NCI-H2196 treated with DMSO at 0.1 percent for 48 hours (cell line): ENCODE measurements around the gene HPN.
"Not testable (repeated sequence)": the region's sequence is repeated elsewhere in the genome, so short reads cannot be mapped to it uniquely, and the experiment has no call there.

Source experiments
- DNase-seq: peaks from one replicate; lab custom pipeline; 2025; ENCODE audit not compliant: unreplicated experiment; lab: John Stamatoyannopoulos, UW

Gene HPN

DNA sequence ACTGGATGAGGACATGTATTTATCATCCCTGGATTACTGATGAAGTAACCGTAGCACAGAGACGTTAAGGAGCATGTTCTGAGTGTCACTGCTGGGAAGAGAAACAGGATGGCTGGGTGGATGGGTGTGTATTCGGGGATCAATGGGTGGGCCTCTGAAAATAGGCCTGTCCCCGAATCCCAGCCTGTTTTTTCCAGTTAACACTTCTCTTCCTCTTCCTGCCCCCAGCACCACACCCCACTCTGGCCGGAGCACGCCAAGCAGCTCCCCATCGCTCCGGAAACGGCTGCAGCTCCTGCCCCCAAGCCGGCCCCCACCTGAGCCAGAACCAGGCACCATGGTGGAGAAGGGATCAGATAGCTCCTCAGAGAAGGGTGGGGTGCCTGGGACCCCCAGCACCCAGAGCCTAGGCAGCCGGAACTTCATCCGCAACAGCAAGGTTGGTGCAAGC is 32.6 kb upstream of the HPN start:
- DNase-seq: no peak

DNA sequence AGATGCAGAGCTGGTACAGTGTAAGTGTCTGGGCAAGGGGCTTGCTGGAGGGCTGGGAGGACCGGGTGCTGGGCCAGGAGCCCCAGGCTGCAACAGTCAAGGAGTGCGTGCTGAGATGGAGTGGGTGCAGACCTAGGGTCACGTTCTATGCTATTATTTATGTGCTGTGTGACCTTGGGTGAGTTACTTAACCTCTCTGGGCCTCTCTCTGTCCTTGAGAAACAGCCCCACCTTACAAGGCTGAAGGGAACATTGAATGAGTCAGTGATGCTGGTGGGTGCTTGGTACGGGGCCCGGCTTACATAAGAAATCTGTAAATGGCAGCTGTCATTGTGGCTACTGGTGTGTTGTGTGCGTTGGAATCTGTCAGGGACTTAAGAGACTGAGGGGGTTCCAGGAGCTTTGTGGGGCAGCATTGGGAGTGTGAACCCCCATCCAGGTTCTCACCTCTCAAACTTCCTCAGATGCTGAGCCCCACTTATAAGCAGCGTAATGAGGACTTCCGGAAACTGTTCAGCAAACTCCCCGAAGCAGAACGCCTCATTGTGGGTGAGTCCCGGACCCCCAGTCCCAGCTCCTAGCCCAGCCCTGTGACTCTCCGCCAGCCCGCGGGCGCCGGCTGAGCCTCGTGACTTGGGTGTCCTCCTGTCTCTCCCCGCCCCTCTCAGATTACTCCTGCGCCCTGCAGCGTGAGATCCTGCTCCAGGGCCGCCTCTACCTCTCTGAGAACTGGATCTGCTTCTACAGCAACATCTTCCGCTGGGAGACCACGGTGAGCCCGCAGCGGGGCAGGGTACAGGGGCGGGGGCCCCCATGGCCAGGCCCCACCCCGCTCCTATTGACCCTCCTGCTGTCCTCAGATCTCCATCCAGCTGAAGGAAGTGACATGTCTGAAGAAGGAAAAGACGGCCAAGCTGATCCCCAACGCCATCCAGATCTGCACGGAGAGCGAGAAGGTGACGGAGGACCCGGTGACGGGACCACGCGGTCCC is 31.8 kb upstream of the HPN start:
- no peak for DNase-seq

DNA sequence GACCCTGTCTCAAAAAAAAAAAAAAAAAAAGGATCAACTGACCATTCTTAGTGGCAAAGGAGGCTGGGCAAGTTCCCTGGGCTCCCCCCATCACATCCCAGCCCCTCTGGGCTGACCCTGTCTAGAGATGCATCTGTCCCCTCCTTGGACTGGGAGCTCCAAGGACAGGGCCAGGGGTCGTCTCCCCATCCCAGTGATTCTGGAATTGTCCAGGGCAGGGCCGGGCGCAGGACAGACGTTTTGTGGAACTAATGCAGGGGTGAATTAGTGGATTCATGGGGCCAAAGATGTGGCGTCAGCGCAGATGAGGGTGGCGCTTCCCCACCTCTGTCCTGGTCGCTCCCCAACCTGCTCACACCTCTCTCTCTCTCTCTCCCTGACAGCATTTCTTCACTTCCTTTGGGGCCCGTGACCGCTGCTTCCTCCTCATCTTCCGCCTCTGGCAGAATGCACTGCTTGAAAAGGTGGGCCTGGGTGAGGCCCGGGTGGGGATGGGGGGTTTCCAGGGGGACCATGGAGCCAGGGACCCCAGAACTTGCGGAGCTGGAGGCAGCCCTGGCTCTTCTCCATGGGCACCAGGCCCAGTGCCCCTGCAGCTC is 30.3 kb upstream of the HPN start:
- DNase-seq: no peak

DNA sequence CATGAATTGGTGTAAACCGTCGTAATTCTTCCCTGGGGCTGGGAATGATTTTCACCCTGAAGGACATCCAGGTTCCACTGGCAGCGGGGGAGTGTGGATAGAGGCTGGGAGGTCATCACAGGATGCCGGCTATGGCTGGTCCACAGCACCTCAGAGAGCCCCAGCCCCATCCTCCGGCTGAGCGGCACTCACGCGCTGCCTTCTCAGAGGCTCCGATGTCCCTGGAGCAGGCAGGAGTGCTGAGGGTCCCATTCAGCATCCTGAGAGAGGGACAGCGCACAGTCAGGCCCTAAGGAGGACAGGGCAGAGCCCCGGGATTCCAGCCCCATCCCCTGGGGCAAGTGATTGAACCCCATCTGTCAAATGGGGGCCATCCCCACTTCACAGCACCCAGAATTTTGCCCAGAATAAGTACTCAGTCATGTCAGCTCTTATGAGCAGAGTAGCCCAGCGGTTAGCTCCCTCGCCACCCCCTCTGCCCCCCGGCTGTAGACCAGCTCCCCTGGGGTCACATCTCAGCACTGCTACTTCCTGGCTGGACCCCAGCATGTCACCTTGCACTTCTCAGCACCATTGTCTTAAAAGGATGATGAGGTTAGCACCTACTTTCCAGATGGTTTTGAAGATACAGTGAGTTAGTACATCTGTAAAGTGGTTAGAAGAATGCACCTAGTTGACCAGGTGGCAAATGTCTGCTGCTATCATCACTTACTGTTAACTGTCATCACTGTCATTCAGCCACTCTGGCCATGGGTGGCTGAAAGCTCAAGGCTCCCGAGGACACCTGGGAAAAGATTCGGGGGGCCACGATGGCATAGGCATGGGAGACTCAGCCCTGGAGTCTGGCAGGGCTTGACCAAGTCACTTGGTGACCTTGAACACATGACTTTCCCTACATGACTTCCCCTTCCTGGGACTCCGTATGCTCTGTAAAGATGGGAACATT is 29.5 kb upstream of the HPN start:
- no peak for DNase-seq

DNA sequence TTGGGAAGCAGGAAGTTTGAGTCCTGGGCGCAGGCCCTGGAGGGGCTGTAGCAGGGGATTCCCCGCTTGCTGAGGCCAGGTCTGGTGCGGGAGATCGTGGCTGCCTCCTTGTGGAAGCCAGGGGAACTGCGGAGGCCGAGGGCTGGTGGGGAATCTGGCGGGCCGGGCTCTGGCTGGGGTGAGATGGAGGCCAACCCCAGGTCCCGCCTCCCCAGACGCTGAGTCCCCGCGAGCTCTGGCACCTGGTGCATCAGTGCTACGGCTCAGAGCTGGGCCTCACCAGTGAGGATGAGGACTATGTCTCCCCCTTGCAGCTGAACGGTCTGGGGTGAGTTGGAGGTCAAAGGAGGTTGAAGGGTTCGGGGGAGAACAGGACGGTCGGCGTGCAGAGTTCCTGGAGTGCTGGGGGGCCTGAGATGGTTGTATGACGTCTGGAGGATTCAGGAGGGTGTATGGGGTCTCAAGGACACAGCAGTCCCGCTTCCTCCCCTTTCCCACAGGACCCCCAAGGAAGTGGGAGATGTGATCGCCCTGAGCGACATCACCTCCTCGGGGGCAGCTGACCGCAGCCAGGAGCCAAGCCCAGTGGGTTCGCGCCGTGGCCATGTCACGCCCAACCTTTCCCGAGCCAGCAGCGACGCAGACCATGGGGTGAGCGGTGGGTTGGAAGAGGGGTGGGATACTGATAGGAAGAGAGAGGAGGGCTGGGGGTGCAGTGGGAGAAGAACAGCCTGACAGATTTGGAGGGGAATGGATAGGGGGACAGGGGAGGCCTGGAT is 28.3 kb upstream of the HPN start:
- peak; percentile 40 for DNase-seq

DNA sequence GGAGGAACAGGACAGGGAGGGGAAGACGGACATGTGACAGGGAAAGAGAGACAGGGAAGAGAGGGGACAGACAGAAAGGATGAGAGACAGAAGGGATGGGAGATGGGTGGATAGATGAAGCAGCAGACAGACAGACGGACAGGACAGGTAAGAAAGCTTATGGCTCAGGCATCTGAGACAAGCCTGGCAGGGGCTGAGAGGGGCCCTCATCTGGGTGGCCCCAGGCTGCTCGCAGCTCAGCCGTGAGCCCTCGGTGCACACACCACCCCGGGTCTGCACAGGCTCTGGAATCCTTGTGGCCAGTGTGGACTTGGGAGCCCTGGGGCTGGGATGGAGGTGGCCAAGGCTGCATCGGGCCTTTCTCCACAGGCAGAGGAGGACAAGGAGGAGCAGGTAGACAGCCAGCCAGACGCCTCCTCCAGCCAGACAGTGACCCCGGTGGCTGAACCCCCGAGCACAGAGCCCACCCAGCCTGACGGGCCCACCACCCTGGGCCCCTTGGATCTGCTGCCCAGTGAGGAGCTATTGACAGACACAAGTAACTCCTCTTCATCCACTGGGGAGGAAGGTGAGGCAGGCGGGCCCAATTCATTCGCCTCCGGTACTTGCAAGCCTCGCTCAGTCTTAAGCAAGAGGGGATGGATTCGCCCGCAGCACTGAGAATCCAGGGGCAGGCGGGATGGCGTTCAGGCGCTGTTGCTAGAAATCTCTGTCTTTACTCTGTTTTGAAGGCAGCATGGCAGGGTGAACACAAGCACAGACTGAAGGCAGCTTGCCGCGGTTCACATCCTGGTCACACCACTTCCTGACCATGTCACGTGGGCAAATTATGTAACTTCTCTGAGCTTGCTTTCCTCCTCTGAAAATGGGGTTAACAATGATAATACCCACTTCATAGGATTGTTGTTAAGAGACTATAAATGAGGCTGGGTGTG is 27.4 kb upstream of the HPN start:
- no peak for DNase-seq

DNA sequence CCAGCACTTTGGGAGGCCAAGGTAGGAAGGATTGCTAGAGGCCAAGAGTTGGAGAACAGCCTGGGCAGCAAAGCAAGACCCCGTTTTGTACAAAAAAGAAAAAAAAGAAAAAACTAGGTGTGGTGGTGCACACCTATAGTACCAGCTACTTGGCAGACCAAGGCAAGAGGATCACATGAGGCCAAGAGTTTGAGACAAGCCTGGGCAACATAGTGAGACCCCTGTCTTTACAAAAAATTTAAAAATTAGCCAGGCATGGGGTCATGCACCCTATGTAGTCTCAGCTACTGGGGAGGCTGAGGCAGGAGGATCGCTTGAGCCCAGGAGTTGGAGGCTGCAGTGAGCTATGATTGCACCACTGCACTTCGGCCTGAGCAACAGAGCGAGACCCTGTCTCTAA is 26.7 kb upstream of the HPN start:
- DNase-seq: not testable (repeated sequence)

DNA sequence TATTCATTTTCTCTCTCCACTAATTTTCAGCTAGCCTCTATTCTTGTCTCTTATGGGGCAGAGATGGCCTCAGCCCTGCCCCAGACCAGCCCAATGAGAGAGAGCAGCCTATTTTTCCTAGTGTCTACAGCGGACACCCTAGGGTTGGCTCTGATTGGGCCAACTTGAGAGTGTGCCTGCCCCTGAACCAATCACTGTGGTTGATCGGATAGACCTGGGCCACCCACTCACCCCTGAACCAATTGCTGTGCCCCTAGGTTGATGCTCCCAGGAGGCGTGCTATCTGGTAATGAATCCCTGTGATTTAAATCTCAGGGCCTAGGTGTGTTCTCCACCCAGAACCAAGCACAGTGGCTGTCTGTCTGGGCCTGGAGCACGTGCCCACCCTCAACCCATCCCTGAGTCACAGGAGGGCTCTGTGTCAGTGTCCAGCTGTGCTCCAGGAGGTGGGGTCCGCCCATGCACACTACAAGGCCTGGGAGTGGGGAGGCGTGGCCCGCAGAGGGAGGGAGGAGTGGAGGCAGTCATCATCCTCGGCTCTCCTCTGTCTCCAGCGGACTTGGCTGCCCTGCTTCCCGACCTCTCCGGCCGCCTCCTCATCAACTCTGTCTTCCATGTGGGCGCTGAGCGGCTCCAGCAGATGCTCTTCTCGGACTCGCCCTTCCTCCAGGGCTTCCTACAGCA is 26.1 kb upstream of the HPN start:
- DNase-seq: no peak

DNA sequence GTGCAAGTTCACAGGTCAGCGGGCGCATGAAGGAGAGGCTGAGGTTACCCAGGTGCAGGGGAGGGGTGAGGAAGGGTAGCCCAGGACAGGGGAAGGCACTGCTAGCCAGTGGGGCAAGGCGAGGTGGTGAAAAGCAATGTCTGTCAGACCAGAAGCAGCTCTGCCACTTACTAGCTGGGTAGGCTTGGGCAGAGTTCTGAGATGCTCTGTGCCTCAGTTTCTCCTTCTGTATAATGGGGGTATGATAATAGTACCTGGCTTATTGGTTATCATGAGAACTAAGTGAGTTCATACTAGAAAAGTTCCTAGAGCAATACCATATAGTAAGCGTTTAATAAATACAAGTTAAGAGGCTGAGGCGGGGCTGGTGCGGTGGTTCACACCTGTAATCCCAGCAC is 25.6 kb upstream of the HPN start:
- no peak for DNase-seq

DNA sequence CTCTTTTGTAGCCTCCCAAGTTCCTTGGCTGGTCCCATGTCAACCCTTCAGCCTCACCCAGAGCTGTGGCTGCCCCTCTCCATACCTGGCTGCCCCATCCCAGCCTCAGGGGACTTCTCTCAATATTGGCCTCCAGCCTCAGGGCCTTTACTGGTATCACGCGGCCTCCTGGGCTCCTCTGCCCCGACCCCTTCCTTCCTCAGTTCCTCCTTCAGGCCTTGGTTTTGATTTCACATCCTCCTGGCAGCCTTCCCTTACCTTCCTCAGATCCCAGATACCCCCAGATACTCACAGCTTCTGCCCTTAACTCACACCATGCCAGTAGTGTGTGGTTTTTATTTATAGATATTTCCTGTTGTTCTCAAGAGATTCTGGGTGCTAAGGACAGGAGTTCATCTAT is 24.0 kb upstream of the HPN start:
- no peak for DNase-seq

DNA sequence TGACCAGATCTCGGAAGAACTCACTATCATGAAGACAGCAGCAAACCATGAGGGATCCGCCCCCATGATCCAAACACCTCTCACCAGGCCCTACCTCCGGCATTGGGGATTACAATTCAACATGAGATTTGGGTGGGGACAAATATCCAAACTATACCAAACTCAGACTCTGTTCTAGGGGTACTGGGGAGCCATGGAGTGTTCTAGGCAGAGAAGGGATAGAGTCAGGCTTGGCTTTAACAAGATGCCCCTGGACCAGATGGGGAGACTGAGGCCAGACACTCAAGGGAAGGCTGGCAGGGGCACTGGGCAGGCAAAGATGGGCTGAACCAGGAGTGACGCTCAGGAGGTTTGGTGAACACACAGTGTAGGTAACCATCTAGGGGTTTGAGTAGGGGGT is 23.1 kb upstream of the HPN start:
- DNase-seq: no peak

DNA sequence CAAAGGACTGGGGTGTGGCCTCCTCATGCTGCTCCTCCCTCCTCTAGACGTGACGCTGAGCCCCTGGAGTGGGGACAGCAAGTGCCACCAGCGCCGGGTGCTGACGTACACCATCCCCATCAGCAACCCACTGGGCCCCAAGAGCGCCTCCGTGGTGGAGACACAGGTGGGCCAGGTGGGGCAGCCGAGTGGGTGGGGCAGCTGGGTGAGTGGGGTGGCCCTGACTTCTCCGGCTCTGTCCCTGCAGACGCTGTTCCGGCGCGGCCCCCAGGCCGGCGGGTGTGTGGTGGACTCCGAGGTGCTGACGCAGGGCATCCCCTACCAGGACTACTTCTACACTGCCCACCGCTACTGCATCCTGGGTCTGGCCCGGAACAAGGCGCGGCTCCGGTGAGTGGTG is 22.4 kb upstream of the HPN start:
- no peak for DNase-seq

DNA sequence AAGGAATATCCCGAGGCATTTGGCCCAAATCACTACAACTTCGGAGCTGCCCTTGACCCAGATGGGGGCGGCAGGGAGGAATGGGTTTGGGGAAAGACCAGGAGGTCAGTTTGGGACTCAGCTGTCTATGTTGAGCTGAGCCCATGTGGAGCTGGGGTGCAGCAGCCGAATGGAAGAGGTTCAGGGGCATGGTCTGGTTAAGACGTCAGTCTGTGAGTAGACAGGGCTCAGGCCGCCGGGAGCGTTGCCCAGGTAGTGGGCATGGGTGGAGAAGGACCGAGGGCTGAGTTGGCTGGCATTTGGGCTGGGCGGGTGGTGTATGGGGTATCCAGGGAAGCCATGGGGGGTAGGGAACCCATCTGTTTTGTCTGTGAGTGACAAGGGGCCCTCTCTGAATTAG is 20.5 kb upstream of the HPN start:
- DNase-seq: no peak

DNA sequence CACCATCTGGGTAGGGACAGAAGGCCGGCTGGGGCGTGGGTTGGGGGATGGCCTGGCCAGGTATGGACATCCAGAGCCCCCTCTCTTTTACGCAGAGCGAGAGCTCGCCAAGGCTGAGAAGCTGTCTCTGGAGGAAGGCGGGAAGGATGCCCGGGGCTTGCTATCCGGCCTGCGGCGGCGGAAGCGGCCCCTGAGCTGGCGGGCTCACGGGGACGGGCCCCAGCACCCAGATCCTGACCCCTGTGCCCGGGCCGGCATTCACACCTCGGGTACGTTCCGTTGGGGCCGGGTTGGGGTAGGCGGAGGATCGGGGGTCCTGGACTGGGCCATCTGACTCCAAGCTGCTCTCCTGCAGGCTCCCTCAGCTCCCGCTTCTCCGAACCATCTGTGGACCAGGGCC is 19.9 kb upstream of the HPN start:
- no peak for DNase-seq

DNA sequence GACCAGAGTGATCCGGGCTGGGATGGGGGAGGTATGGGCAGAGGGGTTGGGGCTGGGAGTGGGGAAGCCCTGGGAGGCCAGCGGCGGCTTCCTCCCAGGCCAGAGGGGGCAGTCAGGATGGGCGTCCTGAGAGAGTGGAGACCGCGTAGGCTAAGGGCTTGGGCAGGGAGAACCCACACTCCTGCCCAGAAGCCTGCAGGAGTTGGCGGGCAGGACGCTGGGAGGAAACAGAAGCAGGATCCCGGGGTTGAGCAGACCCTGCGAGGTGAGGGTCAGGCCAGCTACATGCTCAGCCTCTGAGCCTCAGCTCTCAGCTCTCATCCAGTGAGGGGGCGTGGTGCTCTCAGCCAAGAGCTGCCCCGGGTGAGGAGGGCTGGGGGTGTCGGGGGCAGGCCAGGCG is 19.1 kb upstream of the HPN start:
- DNase-seq: no peak

DNA sequence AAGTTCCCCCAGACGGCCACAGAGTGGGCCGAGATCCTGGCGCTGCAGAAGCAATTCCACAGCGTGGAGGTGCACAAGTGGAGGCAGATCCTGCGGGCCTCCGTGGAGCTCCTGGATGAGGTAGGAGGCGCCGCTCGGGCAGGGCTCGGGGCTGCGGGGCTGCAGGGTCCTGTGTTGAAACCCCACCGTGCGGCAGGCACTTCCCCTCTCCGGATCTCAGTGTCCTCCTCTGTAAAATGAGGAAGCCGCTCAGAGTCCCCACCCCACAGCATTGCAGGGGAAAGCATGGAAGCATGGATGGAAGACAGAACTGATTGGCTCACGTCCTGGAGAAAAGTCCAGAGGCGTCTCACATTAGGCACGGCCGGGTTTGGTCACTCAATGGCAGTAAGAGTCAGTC is 18.1 kb upstream of the HPN start:
- DNase-seq: no peak

DNA sequence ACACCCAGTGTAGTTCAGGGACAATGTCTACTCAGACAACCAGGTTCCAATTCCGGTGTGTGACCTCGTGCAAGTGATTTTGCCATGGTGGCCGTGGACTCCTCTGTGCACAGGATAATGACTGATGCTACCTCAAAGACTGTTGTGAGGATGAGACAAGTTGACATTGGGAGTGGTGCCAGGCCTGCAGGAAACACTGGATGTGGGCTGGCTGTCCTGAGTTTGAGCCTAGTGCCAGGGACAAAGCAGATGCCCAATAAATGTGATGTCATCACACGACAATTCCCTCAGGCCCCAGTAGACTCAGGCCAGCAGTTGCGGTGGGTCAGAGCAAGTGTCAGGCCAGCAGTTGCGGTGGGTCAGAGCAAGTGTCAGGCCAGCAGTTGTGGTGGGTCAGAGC is 17.4 kb upstream of the HPN start:
- no peak for DNase-seq

DNA sequence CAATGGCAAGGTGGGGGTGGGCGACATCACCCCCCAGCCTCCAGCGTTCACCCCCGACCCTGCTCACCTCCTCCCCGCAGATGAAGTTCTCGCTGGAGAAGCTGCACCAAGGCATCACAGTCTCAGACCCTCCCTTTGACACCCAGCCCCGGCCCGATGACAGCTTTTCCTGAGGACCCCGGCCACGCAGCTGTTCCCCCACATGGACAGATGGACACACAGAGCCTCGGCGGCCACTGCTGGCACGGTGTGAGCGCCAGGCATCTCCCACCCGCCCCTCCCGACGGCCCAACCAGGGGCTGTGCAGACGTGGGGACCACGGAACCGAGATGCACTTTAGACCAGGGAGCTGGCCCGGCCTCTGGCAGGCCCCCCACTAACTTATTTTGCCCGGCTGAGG is 15.6 kb upstream of the HPN start:
- no peak for DNase-seq

DNA sequence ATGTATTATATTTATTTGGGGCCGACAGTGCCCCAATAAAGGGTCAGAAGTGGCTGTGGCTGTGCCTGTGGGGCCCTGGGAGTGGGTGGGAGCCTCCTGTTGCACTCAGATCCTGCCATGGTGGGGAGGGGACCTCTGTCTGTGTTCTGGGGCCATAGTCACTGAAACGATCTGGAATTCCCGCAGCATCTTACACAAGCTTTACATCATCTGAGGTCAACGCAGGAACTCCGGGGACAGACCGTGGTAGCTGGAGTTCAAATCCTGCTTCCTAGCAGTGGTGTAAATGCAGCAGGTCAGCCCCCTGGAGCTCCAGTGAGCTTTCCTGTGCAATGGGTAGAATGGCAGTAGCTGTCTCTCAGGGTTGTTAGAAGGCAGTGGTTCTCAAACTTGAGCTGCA is 15.1 kb upstream of the HPN start:
- no peak for DNase-seq
